H9 (cell line): ENCODE data around the gene SEMA3C. TPM values are rescaled to one million over a fixed set of nuclear protein-coding genes. Genes with fewer than 3 reads are reported as not detected.

Experiments
- DNase-seq: peaks from one replicate; pipeline ENCODE4 v3.0.0-alpha.2; 2017
- H2AFZ ChIP-seq: one replicate; pipeline ENCODE4 v1.6.1; 2013; ENCODE audit warnings: mild to moderate bottlenecking, low read length, control low read depth, moderate library complexity
- H2AK5ac ChIP-seq: 2 replicates; pipeline ENCODE4 v1.6.1; 2013; ENCODE audit warnings: low read length, control low read depth, mixed read lengths; ENCODE audit not compliant: insufficient read length
- H2BK120ac ChIP-seq: one replicate; pipeline ENCODE4 v1.6.1; 2013; ENCODE audit warnings: low read depth, mild to moderate bottlenecking, low read length, control low read depth, inconsistent platforms; ENCODE audit not compliant: poor library complexity, severe bottlenecking
- H2BK12ac ChIP-seq: 2 replicates; pipeline ENCODE4 v1.6.1; 2013; ENCODE audit warnings: low read length, control low read depth, mixed read lengths, low read depth; ENCODE audit not compliant: insufficient read length
- H2BK15ac ChIP-seq: 2 replicates; pipeline ENCODE4 v1.6.1; 2013; ENCODE audit warnings: low read depth, low read length, control low read depth
- H2BK20ac ChIP-seq: one replicate; pipeline ENCODE4 v1.6.1; 2013; ENCODE audit warnings: low read depth, mild to moderate bottlenecking, low read length, control low read depth, inconsistent platforms; ENCODE audit not compliant: poor library complexity, severe bottlenecking
- H2BK5ac ChIP-seq: 2 replicates; pipeline ENCODE4 v1.6.1; 2013; ENCODE audit warnings: low read length, control low read depth, mixed read lengths; ENCODE audit not compliant: insufficient read length
- H3K14ac ChIP-seq: 2 replicates; pipeline ENCODE4 v1.6.1; 2013; ENCODE audit warnings: low read length, control low read depth; ENCODE audit not compliant: insufficient read depth
- H3K18ac ChIP-seq: 2 replicates; pipeline ENCODE4 v1.6.1; 2013; ENCODE audit warnings: low read depth, mild to moderate bottlenecking, mixed read lengths, low read length, control low read depth; ENCODE audit not compliant: insufficient read length
- H3K23ac ChIP-seq: 2 replicates; pipeline ENCODE4 v1.6.1; 2013; ENCODE audit warnings: low read length, control low read depth, mixed read lengths, low read depth; ENCODE audit not compliant: insufficient read length
- H3K23me2 ChIP-seq: 2 replicates; pipeline ENCODE4 v1.6.1; 2013; ENCODE audit warnings: low read depth, mild to moderate bottlenecking, mixed read lengths, low read length, control low read depth; ENCODE audit not compliant: insufficient read length, poor library complexity, severe bottlenecking
- H3K27ac ChIP-seq: 2 replicates; pipeline ENCODE4 v1.5.1; 2013; ENCODE audit warnings: low read length, control low read depth, mixed read lengths, low read depth; ENCODE audit not compliant: insufficient read length
- H3K27me3 ChIP-seq: 2 replicates; pipeline ENCODE4 v1.6.1; 2013; ENCODE audit warnings: low read length, control low read depth, inconsistent platforms; ENCODE audit not compliant: insufficient read depth
- H3K4ac ChIP-seq: 2 replicates; pipeline ENCODE4 v1.6.1; 2013; ENCODE audit warnings: low read depth, mild to moderate bottlenecking, control low read depth, inconsistent platforms, low read length, moderate library complexity
- H3K4me1 ChIP-seq: 2 replicates; pipeline ENCODE4 v1.6.1; 2013; ENCODE audit warnings: low read length, control low read depth, inconsistent platforms; ENCODE audit not compliant: insufficient read depth
- H3K4me2 ChIP-seq: 2 replicates; pipeline ENCODE4 v1.6.1; 2013; ENCODE audit warnings: low read length, control low read depth, mixed read lengths; ENCODE audit not compliant: insufficient read length, insufficient read depth
- H3K56ac ChIP-seq: 2 replicates; pipeline ENCODE4 v1.6.1; 2013; ENCODE audit warnings: low read depth, mild to moderate bottlenecking, mixed read lengths, low read length, control low read depth; ENCODE audit not compliant: insufficient read length
- H3K79me1 ChIP-seq: 2 replicates; pipeline ENCODE4 v1.6.1; 2013; ENCODE audit warnings: low read depth, mild to moderate bottlenecking, moderate library complexity, low read length, control low read depth, inconsistent platforms; ENCODE audit not compliant: insufficient read depth, poor library complexity, severe bottlenecking
- H3K79me2 ChIP-seq: 2 replicates; pipeline ENCODE4 v1.6.1; 2013; ENCODE audit warnings: low read length, control low read depth, inconsistent platforms; ENCODE audit not compliant: insufficient read depth
- H3K9ac ChIP-seq: 2 replicates; pipeline ENCODE4 v1.6.1; 2013; ENCODE audit warnings: low read length, control low read depth, mixed read lengths; ENCODE audit not compliant: insufficient read length; ENCODE audit errors: extremely low read depth
- H3K9me3 ChIP-seq: one replicate; pipeline ENCODE4 v1.6.1; 2013; ENCODE audit warnings: low read depth, low read length, inconsistent platforms; ENCODE audit not compliant: control insufficient read depth
- H3T11ph ChIP-seq: one replicate; pipeline ENCODE4 v1.6.1; 2013; ENCODE audit warnings: mild to moderate bottlenecking, low read length, control low read depth, inconsistent platforms
- H4K20me1 ChIP-seq: one replicate; pipeline ENCODE4 v1.6.1; 2013; ENCODE audit not compliant: control insufficient read depth, insufficient read length, insufficient read depth
- H4K5ac ChIP-seq: 2 replicates; pipeline ENCODE4 v1.6.1; 2013; ENCODE audit warnings: low read depth, mild to moderate bottlenecking, mixed read lengths, low read length, control low read depth; ENCODE audit not compliant: insufficient read length
- H4K8ac ChIP-seq: replicated peaks from 2 replicates; pipeline ENCODE4 v1.6.1; 2013; ENCODE audit warnings: low read length, control low read depth, mixed read lengths, low read depth; ENCODE audit not compliant: insufficient read length
- H4K91ac ChIP-seq: 2 replicates; pipeline ENCODE4 v1.6.1; 2013; ENCODE audit warnings: low read depth, mild to moderate bottlenecking, moderate library complexity, mixed read lengths, low read length, control low read depth; ENCODE audit not compliant: insufficient read length
- H3K27ac Mint-ChIP-seq, 3 experiments: 2 replicates in 2 of 3; 3 replicates in 1 of 3; pipeline ENCODE4 v1.8.0; 2020 to 2021; ENCODE audit warnings: mixed read lengths in 3 of 3, mild to moderate bottlenecking in 1 of 3, moderate library complexity in 1 of 3
- H3K27me3 Mint-ChIP-seq: 2 replicates; pipeline ENCODE4 v1.8.0; 2021; ENCODE audit warnings: low read depth, mild to moderate bottlenecking, moderate library complexity, mixed read lengths
- H3K36me3 Mint-ChIP-seq, 3 experiments: 2 replicates in 2 of 3; 3 replicates in 1 of 3; pipeline ENCODE4 v1.8.0; 2020 to 2021; ENCODE audit warnings: low read depth in 3 of 3, mixed read lengths in 3 of 3; ENCODE audit not compliant: insufficient read depth in 1 of 3
- H3K4me1 Mint-ChIP-seq, 2 experiments: 2 replicates each; pipeline ENCODE4 v1.8.0; 2020; ENCODE audit warnings: mixed read lengths in 2 of 2
- H3K4me3 Mint-ChIP-seq, 2 experiments: 2 replicates in 1 of 2; 3 replicates in 1 of 2; pipeline ENCODE4 v1.8.0; 2020 to 2021; ENCODE audit warnings: mild to moderate bottlenecking in 2 of 2, mixed read lengths in 2 of 2, moderate library complexity in 1 of 2
- H3K9me3 Mint-ChIP-seq, 2 experiments: 2 replicates in 1 of 2; 3 replicates in 1 of 2; pipeline ENCODE4 v1.8.0; 2020; ENCODE audit warnings: mild to moderate bottlenecking in 2 of 2, mixed read lengths in 2 of 2, moderate library complexity in 1 of 2
- CTCF ChIP-seq: fragments of 200-600 bp; sonication (generic); conservative IDR thresholded peaks from 3 replicates; pipeline ENCODE4 v1.8.0; 2021; ENCODE audit warnings: antibody characterized with exemption, mild to moderate bottlenecking
- WGBS: extraction: QIAGEN DNeasy Blood & Tissue Kit; methylation state at CpG from one replicate; pipeline ENCODE4 v1.1.7; 2013; ENCODE audit warnings: missing lambda C conversion rate, low lambda C conversion rate, mixed read lengths; ENCODE audit not compliant: insufficient read length; ENCODE audit errors: extremely low coverage; 5-methylcytosine and 5-hydroxymethylcytosine counted together
- total RNA-seq: library from RNA; stranded (reverse); gene quantifications from 2 replicates; pipeline ENCODE4 v1.2.1, GENCODE V29; 2021

SEMA3C gene
- total RNA-seq, 1 experiment from 2014 or later: 1.6 TPM

- Histone ChIP-seq H4K8ac (no peak overlapping the region), H3K4me1 (no peaks in the 10 kb centered on the region), H3K4ac (no peak overlapping the region), H3K27me3 (no peaks in the 10 kb centered on the region), H2AK5ac (no peak overlapping the region), H4K5ac (no peak overlapping the region), H3K9ac (no peak overlapping the region), H3K79me1 (no peaks in the 10 kb centered on the region), H3T11ph (no peak overlapping the region), H3K79me2 (no peaks in the 10 kb centered on the region), H3K56ac (no peak overlapping the region), H3K23ac (no peak overlapping the region), H3K4me2 (no peak overlapping the region), H2AFZ (no peak overlapping the region), H2BK12ac (no peak overlapping the region), H2BK15ac (no peak overlapping the region), H3K9me3 (no peaks in the 10 kb centered on the region), H3K18ac (no peak overlapping the region), H4K20me1 (no peaks in the 10 kb centered on the region), H3K14ac (no peak overlapping the region), H4K91ac (no peak overlapping the region), H2BK5ac (no peak overlapping the region), H2BK20ac (no peak overlapping the region), H2BK120ac (no peak overlapping the region), H3K27ac (no peak overlapping the region), H3K23me2 (no peaks in the 10 kb centered on the region)
- TF ChIP-seq CTCF: no peak
- H3K4me1 Mint-ChIP-seq: peaks cover 9 to 10% of the 10 kb centered on the region in 2 experiments; a peak in 3 of 4 replicates
- H3K36me3 Mint-ChIP-seq: no peaks in the 10 kb centered on the region
- DNase-seq: no peak
- H3K27me3 Mint-ChIP-seq: no peaks in the 10 kb centered on the region
- no CpG with 5 or more reads among the region's 4 CpGs for WGBS
- no peak overlapping the region for H3K4me3 Mint-ChIP-seq
- 0 out of 7 replicates have a peak overlapping the region, but pooled peaks of 1 of the 3 experiments have one; percentile 4 for H3K27ac Mint-ChIP-seq
- no peaks in the 10 kb centered on the region for H3K9me3 Mint-ChIP-seq
Measured at GRCh38 chr7:80895056-80895455, 23.8 kb downstream of the SEMA3C start.
